GM13976 (cell line): ENCODE data around the gene GRK3.

Source experiments
- DNase-seq: peaks from one replicate; pipeline ENCODE4 v3.0.0; 2012; ENCODE audit warnings: low spot score
- CTCF ChIP-seq: IDR thresholded peaks from 2 replicates; pipeline ENCODE4 v1.5.1; 2012; ENCODE audit warnings: borderline replicate concordance, mild to moderate bottlenecking; ENCODE audit not compliant: insufficient read depth; ENCODE audit errors: extremely low read depth, missing control alignments, control extremely low read depth
- in situ Hi-C: fragments of 300-500 bp; cut with MboI; formaldehyde crosslinking; loops from one replicate; pipeline ENCODE4 v1.12.0; 2022; ENCODE audit warnings: low sequenced_read_pairs, mixed read lengths, inconsistent platforms; ENCODE audit not compliant: unreplicated experiment

The GRK3 gene

GRCh38 chr22:25747245-25747944, 182.9 kb downstream of the GRK3 start:
- DNase-seq = no peak
- no peak for TF ChIP-seq CTCF
- in situ Hi-C loops = no loop called here

GRCh38 chr22:25748140-25748539, 183.7 kb downstream of the GRK3 start:
- in situ Hi-C loops = no loop called here
- no peak for TF ChIP-seq CTCF
- DNase-seq = no peak

GRCh38 chr22:25748704-25749103, 184.2 kb downstream of the GRK3 start:
- no peak for TF ChIP-seq CTCF
- no peak for DNase-seq
- in situ Hi-C loops = no loop called here

GRCh38 chr22:25749420-25750169, 185.1 kb downstream of the GRK3 start:
- in situ Hi-C loops = no loop called here
- TF ChIP-seq CTCF = no peak
- peak; percentile 72 for DNase-seq

- in situ Hi-C loops = no loop called here
- DNase-seq = no peak
- TF ChIP-seq CTCF = no peak
Observed at GRCh38 chr22:25750569-25751173, 186.2 kb downstream of the GRK3 start.

- no peak for DNase-seq
- in situ Hi-C loops = no loop called here
- TF ChIP-seq CTCF = no peak
Observed at GRCh38 chr22:25751174-25751581, 186.7 kb downstream of the GRK3 start.
